OCI-LY3 (cell line): ENCODE measurements around the gene ATP2C1.
"Not testable (repeated sequence)": the region's sequence is repeated elsewhere in the genome, so short reads cannot be mapped to it uniquely, and the experiment has no call there.

Experiments used
- H2AFZ ChIP-seq: fragments of 200-600, 300-600 bp; shearing (Covaris generic); 2 replicates; pipeline ENCODE4 v1.6.0; 2014; ENCODE audit warnings: antibody characterized with exemption, low read depth, low read length
- H3K27ac ChIP-seq: fragments of 200-600, 300-600 bp; sonication (generic); 2 replicates; pipeline ENCODE4 v1.5.1; 2014; ENCODE audit warnings: mild to moderate bottlenecking, low read length, moderate library complexity, mixed read lengths
- H3K27me3 ChIP-seq: fragments of 200-600, 300-600 bp; sonication (generic); 2 replicates; pipeline ENCODE4 v1.6.1; 2014; ENCODE audit warnings: low read depth, low read length, mixed read lengths
- H3K36me3 ChIP-seq: fragments of 200-600, 300-600 bp; sonication (generic); replicated peaks from 2 replicates; pipeline ENCODE3; 2014; ENCODE audit warnings: low read depth, low read length, mixed read lengths
- H3K4me1 ChIP-seq: fragments of 300-600, 200-600 bp; sonication (generic); 2 replicates; pipeline ENCODE4 v1.6.1; 2014; ENCODE audit warnings: low read length, mixed read lengths
- H3K4me2 ChIP-seq: fragments of 200-600, 300-600 bp; sonication (generic); 2 replicates; pipeline ENCODE4 v1.6.1; 2014; ENCODE audit warnings: low read length, mixed read lengths
- H3K4me3 ChIP-seq: fragments of 300-600, 200-600 bp; sonication (generic); 2 replicates; pipeline ENCODE4 v1.5.1; 2014; ENCODE audit warnings: antibody characterized with exemption, mild to moderate bottlenecking, low read length, moderate library complexity
- H3K79me2 ChIP-seq: fragments of 300-600, 200-600 bp; shearing (Covaris generic); 2 replicates; pipeline ENCODE4 v1.6.1; 2014; ENCODE audit warnings: mild to moderate bottlenecking, low read length, mixed read lengths
- H3K9ac ChIP-seq: fragments of 300-600, 200-600 bp; shearing (Covaris generic); 2 replicates; pipeline ENCODE4 v1.6.0; 2014; ENCODE audit warnings: mild to moderate bottlenecking, low read length, moderate library complexity
- H3K9me3 ChIP-seq: fragments of 200-600, 300-600 bp; shearing (Covaris generic); 2 replicates; pipeline ENCODE4 v1.6.1; 2014; ENCODE audit warnings: low read length, mixed read lengths; ENCODE audit not compliant: insufficient read depth
- H4K20me1 ChIP-seq: fragments of 200-600, 300-600 bp; sonication (generic); 2 replicates; pipeline ENCODE4 v1.6.1; 2016; ENCODE audit warnings: low read length, mixed read lengths; ENCODE audit not compliant: insufficient read depth
- EZH2phosphoT487 ChIP-seq: fragments of 200-600 bp; shearing (Covaris generic); IDR thresholded peaks from 2 replicates; pipeline ENCODE4 v1.6.1; 2018; ENCODE audit warnings: antibody characterized with exemption, mixed run types, low read depth
- TF ChIP-seq, protein P1 (sequence below): fragments of 200-600, 300-600 bp; sonication (generic); IDR thresholded peaks from 2 replicates; pipeline ENCODE4 v1.5.1; 2014; ENCODE audit warnings: antibody characterized with exemption, low read length, low read depth

The ATP2C1 gene

DNA sequence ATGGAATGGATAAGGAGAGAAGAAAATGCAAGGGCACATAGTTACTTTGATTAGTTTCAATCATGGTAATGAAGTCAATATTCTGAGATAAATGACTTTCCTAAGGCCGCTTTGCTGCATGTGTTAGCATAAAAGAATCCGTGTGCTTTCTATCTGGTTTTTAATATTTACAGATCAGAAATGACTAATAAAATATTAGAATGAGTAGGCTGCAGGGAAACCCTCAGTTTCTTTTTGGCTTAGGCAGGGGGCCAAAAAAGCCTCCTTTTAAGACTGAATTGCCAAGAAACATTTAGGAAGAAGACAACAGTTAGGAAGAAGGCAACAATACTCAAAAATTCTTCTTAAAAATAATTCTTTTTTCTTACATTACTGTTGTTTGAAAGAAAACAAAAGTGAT is 144.4 kb downstream of the ATP2C1 start:
- H3K79me2 ChIP-seq = no peaks in the 10 kb centered on the region
- 0 out of 2 replicates have a peak overlapping the region, but pooled peaks have one; percentile 28 for H3K4me3 ChIP-seq
- H3K9ac ChIP-seq = no peak overlapping the region; the same call in 1 of the 2 replicates
- H4K20me1 ChIP-seq = no peaks in the 10 kb centered on the region
- peaks cover 44% of the 10 kb centered on the region for H3K4me1 ChIP-seq
- no peaks in the 10 kb centered on the region for H3K9me3 ChIP-seq
- no peaks in the 10 kb centered on the region for H3K27me3 ChIP-seq
- no peak overlapping the region for H3K27ac ChIP-seq
- peak overlapping the region; percentile 60 for H3K4me2 ChIP-seq
- H3K36me3 ChIP-seq = no peaks in the 10 kb centered on the region
- no peak overlapping the region for H2AFZ ChIP-seq
- TF ChIP-seq, protein P1, sequence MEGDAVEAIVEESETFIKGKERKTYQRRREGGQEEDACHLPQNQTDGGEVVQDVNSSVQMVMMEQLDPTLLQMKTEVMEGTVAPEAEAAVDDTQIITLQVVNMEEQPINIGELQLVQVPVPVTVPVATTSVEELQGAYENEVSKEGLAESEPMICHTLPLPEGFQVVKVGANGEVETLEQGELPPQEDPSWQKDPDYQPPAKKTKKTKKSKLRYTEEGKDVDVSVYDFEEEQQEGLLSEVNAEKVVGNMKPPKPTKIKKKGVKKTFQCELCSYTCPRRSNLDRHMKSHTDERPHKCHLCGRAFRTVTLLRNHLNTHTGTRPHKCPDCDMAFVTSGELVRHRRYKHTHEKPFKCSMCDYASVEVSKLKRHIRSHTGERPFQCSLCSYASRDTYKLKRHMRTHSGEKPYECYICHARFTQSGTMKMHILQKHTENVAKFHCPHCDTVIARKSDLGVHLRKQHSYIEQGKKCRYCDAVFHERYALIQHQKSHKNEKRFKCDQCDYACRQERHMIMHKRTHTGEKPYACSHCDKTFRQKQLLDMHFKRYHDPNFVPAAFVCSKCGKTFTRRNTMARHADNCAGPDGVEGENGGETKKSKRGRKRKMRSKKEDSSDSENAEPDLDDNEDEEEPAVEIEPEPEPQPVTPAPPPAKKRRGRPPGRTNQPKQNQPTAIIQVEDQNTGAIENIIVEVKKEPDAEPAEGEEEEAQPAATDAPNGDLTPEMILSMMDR = no peak
- no peak for TF ChIP-seq EZH2phosphoT487

DNA sequence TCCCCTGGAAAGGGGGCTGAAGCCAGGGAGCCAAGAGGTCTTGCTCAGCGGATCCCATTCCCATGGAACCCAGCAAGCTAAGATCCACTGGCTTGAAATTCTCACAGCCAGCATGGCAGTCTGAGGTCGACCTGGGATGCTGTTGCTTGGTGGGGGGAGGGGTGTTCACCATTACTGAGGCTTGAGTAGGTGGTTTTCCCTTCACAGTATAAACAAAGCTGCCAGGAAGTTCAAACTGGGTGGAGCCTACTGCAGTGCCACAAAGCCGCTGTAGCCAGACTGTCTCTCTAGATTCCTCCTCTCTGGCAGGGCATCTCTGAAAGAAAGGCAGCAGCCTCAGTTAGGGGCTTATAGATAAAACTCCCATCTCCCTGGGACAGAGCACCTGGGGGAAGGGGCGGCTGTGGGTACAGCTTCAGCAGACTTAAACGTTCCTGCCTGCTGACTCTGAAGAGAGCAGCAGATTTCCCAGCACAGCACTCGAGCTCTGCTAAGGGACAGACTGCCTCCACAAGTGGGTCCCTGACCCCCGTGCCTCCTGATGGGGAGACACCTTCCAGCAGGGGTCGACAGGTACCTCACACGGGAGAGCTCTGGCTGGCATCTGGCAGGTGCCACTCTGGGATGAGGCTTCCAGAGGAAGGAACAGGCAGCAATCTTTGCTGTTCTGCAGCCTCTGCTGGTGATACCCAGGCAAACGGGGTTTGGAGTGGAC is 148.5 kb downstream of the ATP2C1 start:
- H3K4me3 ChIP-seq, H3K79me2 ChIP-seq, H3K9me3 ChIP-seq, H3K36me3 ChIP-seq, H2AFZ ChIP-seq, H3K9ac ChIP-seq, H4K20me1 ChIP-seq, H3K27ac ChIP-seq, H3K27me3 ChIP-seq: not testable (repeated sequence)
- Histone ChIP-seq H3K4me2 (peak overlapping the region; percentile 26), H3K4me1 (peaks cover 44% of the 10 kb centered on the region)

DNA sequence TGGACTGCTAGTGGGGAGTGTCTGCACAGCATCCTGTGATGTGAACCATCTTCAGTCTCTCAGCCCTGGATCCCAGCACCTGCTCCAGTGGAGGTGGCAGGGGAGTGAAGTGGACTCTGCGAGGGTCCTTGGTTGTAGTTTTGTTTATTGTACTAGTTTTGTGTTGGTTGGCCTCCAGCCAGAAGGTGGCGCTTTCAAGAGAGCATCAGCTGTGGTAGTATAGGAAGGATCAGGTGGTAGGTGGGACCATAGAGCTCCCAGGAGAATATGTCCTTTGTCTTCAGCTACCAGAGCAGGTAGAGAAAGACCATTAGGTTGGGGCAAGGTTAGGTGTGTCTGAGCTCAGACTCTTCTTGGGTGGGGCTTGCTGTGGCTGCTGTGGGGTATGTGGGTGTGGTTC is 153.7 kb downstream of the ATP2C1 start:
- Histone ChIP-seq H3K36me3 (no peaks in the 10 kb centered on the region), H4K20me1 (no peaks in the 10 kb centered on the region), H3K79me2 (no peaks in the 10 kb centered on the region), H3K9ac (no peak overlapping the region), H3K4me1 (no peaks in the 10 kb centered on the region; the same call in 1 of the 2 replicates), H3K27me3 (no peaks in the 10 kb centered on the region), H3K27ac (no peak overlapping the region), H3K4me3 (peak overlapping the region; percentile 61), H3K4me2 (peak overlapping the region; percentile 34), H3K9me3 (no peaks in the 10 kb centered on the region), H2AFZ (peak overlapping the region; percentile 58)
- no peak for TF ChIP-seq EZH2phosphoT487
- TF ChIP-seq, protein P1 = peak; percentile 41; the same call in 1 of the 2 replicates

DNA sequence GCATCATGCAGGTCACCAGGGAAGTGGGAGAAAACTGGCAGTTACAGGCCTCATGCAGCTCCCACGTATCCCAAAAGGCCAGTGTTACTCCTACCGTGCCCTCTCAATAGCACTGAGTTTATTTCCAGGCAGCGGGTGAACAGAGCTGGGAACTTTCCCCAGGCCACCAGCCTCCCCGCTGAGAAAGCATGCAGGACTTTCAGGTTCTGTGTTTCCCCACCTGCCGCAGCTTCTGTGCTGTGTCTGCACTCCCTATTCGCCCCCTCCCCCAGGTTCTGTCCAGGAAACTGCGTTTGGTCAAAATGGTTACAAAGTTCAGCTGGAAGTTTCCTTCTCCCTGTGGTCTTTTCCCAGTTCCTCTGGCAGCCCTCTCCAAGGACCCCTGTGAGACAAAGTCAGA is 154.1 kb downstream of the ATP2C1 start:
- Histone ChIP-seq H3K27ac (no peak overlapping the region), H3K4me3 (peak overlapping the region; percentile 61), H2AFZ (peak overlapping the region; percentile 58), H3K4me2 (peak overlapping the region; percentile 34; the same call in 1 of the 2 replicates), H3K9ac (no peak overlapping the region), H3K4me1 (peaks cover 3% of the 10 kb centered on the region), H3K9me3 (no peaks in the 10 kb centered on the region), H4K20me1 (no peaks in the 10 kb centered on the region), H3K79me2 (no peaks in the 10 kb centered on the region), H3K27me3 (no peaks in the 10 kb centered on the region), H3K36me3 (no peaks in the 10 kb centered on the region)
- TF ChIP-seq, protein P1 = no peak
- no peak for TF ChIP-seq EZH2phosphoT487
